OCI-LY1 (cell line): ENCODE data around the gene VDAC1.
A peak's percentile ranks its signal among the peaks of the same experiment; 100 is the strongest.

Experiments used
- H2AFZ ChIP-seq: fragments of 200-600 bp; sonication (generic), shearing (Covaris generic); 2 replicates; pipeline ENCODE4 v1.6.0; 2014; ENCODE audit warnings: antibody characterized with exemption, mild to moderate bottlenecking, low read length
- H3F3A ChIP-seq: fragments of 200-600 bp; sonication (generic), shearing (Covaris generic); 2 replicates; pipeline ENCODE4 v1.6.0; 2014; ENCODE audit warnings: mild to moderate bottlenecking, antibody characterized with exemption, low read length, moderate library complexity; ENCODE audit not compliant: insufficient read depth
- H3K27ac ChIP-seq: fragments of 200-600 bp; sonication (generic); 2 replicates; pipeline ENCODE4 v1.5.1; 2014; ENCODE audit warnings: low read length, mixed run types, mild to moderate bottlenecking, low read depth; ENCODE audit not compliant: poor library complexity, severe bottlenecking
- H3K27me3 ChIP-seq: fragments of 200-600 bp; sonication (generic); 2 replicates; pipeline ENCODE4 v1.6.0; 2014; ENCODE audit warnings: antibody characterized with exemption, mild to moderate bottlenecking, low read length, moderate library complexity; ENCODE audit not compliant: insufficient read depth
- H3K36me3 ChIP-seq: fragments of 200-600 bp; sonication (generic); 2 replicates; pipeline ENCODE4 v1.6.1; 2014; ENCODE audit warnings: mild to moderate bottlenecking, antibody characterized with exemption, low read length, moderate library complexity, mixed read lengths; ENCODE audit not compliant: insufficient read depth
- H3K4me1 ChIP-seq: fragments of 200-600 bp; sonication (generic); 2 replicates; pipeline ENCODE4 v1.5.1; 2014; ENCODE audit warnings: mild to moderate bottlenecking, low read length, moderate library complexity; ENCODE audit not compliant: insufficient read depth, severe bottlenecking
- H3K4me2 ChIP-seq: fragments of 200-600 bp; sonication (generic), shearing (Covaris generic); 2 replicates; pipeline ENCODE4 v1.6.1; 2014; ENCODE audit warnings: low read length
- H3K4me3 ChIP-seq: fragments of 200-600 bp; sonication (generic); 2 replicates; pipeline ENCODE4 v1.5.1; 2014; ENCODE audit warnings: low read length, low read depth, mild to moderate bottlenecking, mixed read lengths; ENCODE audit not compliant: poor library complexity, severe bottlenecking
- H3K79me2 ChIP-seq: fragments of 200-600 bp; shearing (Covaris generic); 2 replicates; pipeline ENCODE4 v1.6.1; 2016; ENCODE audit warnings: mixed run types, low read length, mixed read lengths; ENCODE audit not compliant: insufficient read depth
- H3K9ac ChIP-seq: fragments of 200-600 bp; sonication (generic), shearing (Covaris generic); 2 replicates; pipeline ENCODE4 v1.6.1; 2014; ENCODE audit warnings: mild to moderate bottlenecking, low read length, mixed read lengths
- H3K9me2 ChIP-seq: fragments of 200-600 bp; sonication (generic), shearing (Covaris generic); 2 replicates; pipeline ENCODE4 v1.6.1; 2014; ENCODE audit warnings: low read depth, mild to moderate bottlenecking, low read length, mixed read lengths
- H3K9me3 ChIP-seq: fragments of 200-600 bp; shearing (Covaris generic); 2 replicates; pipeline ENCODE4 v1.6.1; 2014; ENCODE audit warnings: low read length, mixed read lengths
- H4K20me1 ChIP-seq: fragments of 200-600 bp; sonication (generic), shearing (Covaris generic); 2 replicates; pipeline ENCODE4 v1.6.0; 2016; ENCODE audit warnings: mild to moderate bottlenecking, low read length; ENCODE audit not compliant: insufficient read depth
- CTCF ChIP-seq: fragments of 200-600 bp; sonication (generic), shearing (Covaris generic); IDR thresholded peaks from 2 replicates; pipeline ENCODE4 v1.5.1; 2017; ENCODE audit warnings: mild to moderate bottlenecking, antibody characterized with exemption, low read length, moderate library complexity, mixed read lengths
- EZH2 ChIP-seq: fragments of 200-600 bp; sonication (generic), shearing (Covaris generic); IDR thresholded peaks from 2 replicates; pipeline ENCODE4 v1.8.0; 2017; ENCODE audit warnings: borderline replicate concordance, mixed run types, mild to moderate bottlenecking, antibody characterized with exemption, low read length, moderate library complexity, mixed read lengths

The VDAC1 gene

GRCh38 chr5:133995341-133995740, 9.4 kb downstream of the VDAC1 start:
- no peaks in the 10 kb centered on the region for H3K27me3 ChIP-seq
- H3F3A ChIP-seq = 0 out of 2 replicates have a peak, but pooled peaks cover 4% of the 10 kb centered on the region
- H4K20me1 ChIP-seq = no peaks in the 10 kb centered on the region
- no peaks in the 10 kb centered on the region for H3K9me2 ChIP-seq
- H3K4me1 ChIP-seq = peaks cover 83% of the 10 kb centered on the region
- H3K36me3 ChIP-seq = peaks cover 19% of the 10 kb centered on the region
- H3K27ac ChIP-seq = peak overlapping the region; percentile 65
- no peak for TF ChIP-seq CTCF
- TF ChIP-seq EZH2 = no peak
- H3K4me3 ChIP-seq = peak overlapping the region; percentile 14
- peak overlapping the region; percentile 59 for H3K4me2 ChIP-seq
- peaks cover 66% of the 10 kb centered on the region for H3K79me2 ChIP-seq
- no peaks in the 10 kb centered on the region for H3K9me3 ChIP-seq
- peak overlapping the region; percentile 9; the same call in 1 of the 2 replicates for H3K9ac ChIP-seq
- no peak overlapping the region for H2AFZ ChIP-seq

GRCh38 chr5:133994990-133995333, 9.8 kb downstream of the VDAC1 start:
- peaks cover 83% of the 10 kb centered on the region for H3K4me1 ChIP-seq
- H3K9me3 ChIP-seq = no peaks in the 10 kb centered on the region
- no peaks in the 10 kb centered on the region for H4K20me1 ChIP-seq
- no peak for TF ChIP-seq CTCF
- no peak for TF ChIP-seq EZH2
- H3K9me2 ChIP-seq = no peaks in the 10 kb centered on the region
- H3K79me2 ChIP-seq = peaks cover 62% of the 10 kb centered on the region
- H2AFZ ChIP-seq = no peak overlapping the region
- H3K9ac ChIP-seq = peak overlapping the region; percentile 9; the same call in 1 of the 2 replicates
- H3K4me3 ChIP-seq = peak overlapping the region; percentile 14
- H3F3A ChIP-seq = 0 out of 2 replicates have a peak, but pooled peaks cover 4% of the 10 kb centered on the region
- H3K27me3 ChIP-seq = no peaks in the 10 kb centered on the region
- H3K27ac ChIP-seq = peak overlapping the region; percentile 65
- peak overlapping the region; percentile 59 for H3K4me2 ChIP-seq
- H3K36me3 ChIP-seq = peaks cover 23% of the 10 kb centered on the region

GRCh38 chr5:133994297-133994989, 10.3 kb downstream of the VDAC1 start:
- Histone ChIP-seq H3K4me3 (peak overlapping the region; percentile 14), H3K36me3 (peaks cover 24% of the 10 kb centered on the region; the same call in 1 of the 2 replicates), H3K4me2 (peak overlapping the region; percentile 59), H2AFZ (no peak overlapping the region), H3K9ac (peak overlapping the region; percentile 9; the same call in 1 of the 2 replicates), H3K9me2 (no peaks in the 10 kb centered on the region), H4K20me1 (no peaks in the 10 kb centered on the region), H3K9me3 (no peaks in the 10 kb centered on the region), H3F3A (0 out of 2 replicates have a peak, but pooled peaks cover 4% of the 10 kb centered on the region), H3K4me1 (peaks cover 80% of the 10 kb centered on the region), H3K27me3 (no peaks in the 10 kb centered on the region), H3K79me2 (peaks cover 57% of the 10 kb centered on the region), H3K27ac (peak overlapping the region; percentile 65)
- TF ChIP-seq EZH2 = no peak
- no peak for TF ChIP-seq CTCF
